Gastroesophageal sphincter (tissue), 4 donors: ENCODE measurements around the gene WDR90. TPM values are rescaled to one million over a fixed set of nuclear protein-coding genes. Genes with fewer than 3 reads are reported as not detected.
A peak's percentile ranks its signal among the peaks of the same experiment; 100 is the strongest.

Source experiments
- ATAC-seq: fragments of 150-250 bp; one replicate; pipeline ENCODE4 v1.9.1; 2016; ENCODE audit warnings: mild to moderate bottlenecking, moderate library complexity
- H3K27ac ChIP-seq, 4 donors: fragments of 200-600 bp; sonication (generic) in 3 of 4; 1 replicate in 3 of 4; 2 replicates in 1 of 4; pipeline ENCODE4 v1.5.1; 2016 to 2019
- H3K27me3 ChIP-seq: fragments of 200-600 bp; sonication (generic); one replicate; pipeline ENCODE4 v1.5.1; 2019
- H3K36me3 ChIP-seq, 2 donors: fragments of 200-600 bp; sonication (generic); one replicate each; pipeline ENCODE4 v1.5.1; 2019; ENCODE audit warnings: control low read depth in 1 of 2
- H3K4me1 ChIP-seq, 3 donors: fragments of 200-600 bp; sonication (generic); 1 replicate in 2 of 3; 2 replicates in 1 of 3; pipeline ENCODE4 v1.5.1; 2016 to 2019; ENCODE audit warnings: control low read depth in 2 of 3
- H3K4me3 ChIP-seq, 2 donors: fragments of 200-600 bp; sonication (generic); one replicate each; pipeline ENCODE4 v1.5.1; 2019; ENCODE audit warnings: mild to moderate bottlenecking in 1 of 2, moderate library complexity in 1 of 2
- H3K9me3 ChIP-seq, 3 donors: fragments of 200-600 bp; sonication (generic); one replicate each; pipeline ENCODE4 v1.5.1; 2017 to 2019; ENCODE audit warnings: control low read depth in 2 of 3
- CTCF ChIP-seq, 4 experiments: fragments of 200-600 bp in 2 of 4; fragments of 450-650 bp in 2 of 4; sonication (generic) in 1 of 4; IDR thresholded peaks; one replicate each; pipeline ENCODE4 v1.5.1; 2017 to 2019; ENCODE audit warnings: antibody characterized with exemption in 4 of 4, mild to moderate bottlenecking in 2 of 4, moderate library complexity in 2 of 4
- EP300 ChIP-seq: sonication (generic); formaldehyde crosslinking; IDR thresholded peaks from one replicate; pipeline ENCODE4 v1.6.1; 2017; ENCODE audit warnings: antibody characterized with exemption, mild to moderate bottlenecking
- POLR2A ChIP-seq, 2 donors: fragments of 450-650 bp; IDR thresholded peaks; one replicate each; pipeline ENCODE4 v1.6.1; 2017; ENCODE audit warnings: antibody characterized with exemption in 2 of 2, mild to moderate bottlenecking in 2 of 2, moderate library complexity in 1 of 2
- POLR2AphosphoS5 ChIP-seq: sonication (generic); formaldehyde crosslinking; IDR thresholded peaks from one replicate; pipeline ENCODE4 v1.6.1; 2017; ENCODE audit warnings: antibody characterized with exemption
- WGBS, 2 donors: methylation state at CpG; one replicate each; pipeline ENCODE4 v1.1.5; 2018; ENCODE audit warnings: low coverage in 1 of 2; 5-methylcytosine and 5-hydroxymethylcytosine counted together
- total RNA-seq, 4 donors: library from RNA; depleted of rRNA; stranded (reverse); fragments of >200 nt; gene quantifications; one replicate each; pipeline ENCODE4 v1.1.0, GENCODE V29; 2016

WDR90 gene
- total RNA-seq, 4 donors from 2014 or later, result 8.5 to 21.2 (median 16.8) TPM

- WGBS, 2 donors, result 0% methylated on average over 2 of the region's 78 CpGs; no CpG with 5 or more reads in 1 of the 2 donors
These were observed 18.8 kb downstream of the WDR90 start, which contains the start of gene RHOT2 for GRCh38 chr16:667780-668518. RHOT2 (plus strand) TSS chr16:668132; CDS start chr16:668200, 68 bp downstream.

GRCh38 chr16:668519-669171 lies 19.5 kb downstream of the WDR90 start:
- no CpG with 5 or more reads among the region's 50 CpGs for WGBS, 2 donors
- no peak for TF ChIP-seq CTCF (IDR thresholded peaks at IDR 0.05)
- no peak for TF ChIP-seq POLR2AphosphoS5
- no peak for TF ChIP-seq EP300
- no peak for TF ChIP-seq POLR2A (IDR thresholded peaks at IDR 0.05)
- H3K9me3 ChIP-seq, result no peaks in the 10 kb centered on the region
- peak overlapping the region; percentile 76 to 97 for H3K4me3 ChIP-seq
- no peaks in the 10 kb centered on the region for H3K27me3 ChIP-seq
- no peak for ATAC-seq
- peaks cover 0 to 48% of the 10 kb centered on the region in 2 donors for H3K36me3 ChIP-seq
- peak overlapping the region; percentile 83 to 93 (median 91) for H3K27ac ChIP-seq
- peaks cover 0 to 31% (median 11%) of the 10 kb centered on the region in 3 donors for H3K4me1 ChIP-seq

More at GRCh38 chr16:667780-668518, 18.8 kb downstream of the WDR90 start, which contains the start of gene RHOT2:
- no peaks in the 10 kb centered on the region for H3K27me3 ChIP-seq
- peak; percentile 98 for ATAC-seq
- TF ChIP-seq EP300 (no peak), CTCF (IDR thresholded peaks at IDR 0.05) (peak in 3 of 4 experiments; percentile 95 to 99 (median 96)), POLR2AphosphoS5 (peak; percentile 79), POLR2A (IDR thresholded peaks at IDR 0.05) (peak; percentile 49 to 79)
- H3K4me3 ChIP-seq, result peak within 1 kb of the TSS; percentile 76 to 97
- peak within 1 kb of the TSS; percentile 83 to 93 (median 91) for H3K27ac ChIP-seq
- H3K36me3 ChIP-seq, result peaks cover 0 to 41% of the 10 kb centered on the region in 2 donors
- H3K9me3 ChIP-seq, result no peaks in the 10 kb centered on the region
- H3K4me1 ChIP-seq, result peaks cover 0 to 31% (median 11%) of the 10 kb centered on the region in 3 donors

GRCh38 chr16:669666-670065 lies 20.5 kb downstream of the WDR90 start:
- no peak for TF ChIP-seq CTCF (IDR thresholded peaks at IDR 0.05)
- no peak for TF ChIP-seq EP300
- no peak for TF ChIP-seq POLR2A (IDR thresholded peaks at IDR 0.05)
- TF ChIP-seq POLR2AphosphoS5, result no peak
- no peaks in the 10 kb centered on the region for H3K27me3 ChIP-seq
- ATAC-seq, result no peak
- H3K27ac ChIP-seq, result no peak overlapping the region
- WGBS, 2 donors, result no CpG with 5 or more reads among the region's 13 CpGs
- H3K36me3 ChIP-seq, result peaks cover 0 to 50% of the 10 kb centered on the region in 2 donors
- H3K4me1 ChIP-seq, result peaks cover 0 to 36% (median 11%) of the 10 kb centered on the region in 3 donors
- no peak overlapping the region for H3K4me3 ChIP-seq
- no peaks in the 10 kb centered on the region for H3K9me3 ChIP-seq

GRCh38 chr16:670485-671352 lies 21.6 kb downstream of the WDR90 start:
- ATAC-seq, result no peak
- 94% methylated on average over 6 of the region's 52 CpGs; no CpG with 5 or more reads in 1 of the 2 donors for WGBS, 2 donors
- peaks cover 0 to 50% of the 10 kb centered on the region in 2 donors for H3K36me3 ChIP-seq

More at GRCh38 chr16:670485-671352, 21.6 kb downstream of the WDR90 start:
- Histone ChIP-seq H3K27ac (no peak overlapping the region), H3K4me1 (peaks cover 0 to 47% (median 19%) of the 10 kb centered on the region in 3 donors), H3K4me3 (no peak overlapping the region), H3K27me3 (no peaks in the 10 kb centered on the region), H3K9me3 (no peaks in the 10 kb centered on the region)
- TF ChIP-seq EP300 (no peak), CTCF (IDR thresholded peaks at IDR 0.05) (no peak), POLR2A (IDR thresholded peaks at IDR 0.05) (no peak), POLR2AphosphoS5 (no peak)
